Activated T-cell treated with anti-CD3 and anti-CD28 coated beads, Interleukin-2, amount 50 U/mL, for 48 hours (primary cell): ENCODE data around the gene GPRIN1.
A peak's percentile ranks its signal among the peaks of the same experiment; 100 is the strongest.
"Not testable (repeated sequence)": the region's sequence is repeated elsewhere in the genome, so short reads cannot be mapped to it uniquely, and the experiment has no call there.

Source experiments
- DNase-seq, 2 experiments: peaks; one replicate each; pipeline ENCODE4 v3.0.0-alpha.2; 2020

GPRIN1 gene

GRCh38 chr5:176621661-176622079 is 11.7 kb upstream of the GPRIN1 start:
- no peak for DNase-seq

GRCh38 chr5:176620333-176620981 is 10.5 kb upstream of the GPRIN1 start:
- no peak for DNase-seq

GRCh38 chr5:176619569-176620332 is 9.8 kb upstream of the GPRIN1 start:
- DNase-seq: no peak

- DNase-seq: peak; percentile 88 to 91
These were observed 9.2 kb upstream of the GPRIN1 start for GRCh38 chr5:176619203-176619568.

GRCh38 chr5:176618783-176619182 is 8.8 kb upstream of the GPRIN1 start:
- DNase-seq: no peak

- DNase-seq: no peak
These were observed 6.6 kb upstream of the GPRIN1 start for GRCh38 chr5:176616511-176616910.

GRCh38 chr5:176614805-176615478 is 5.0 kb upstream of the GPRIN1 start:
- DNase-seq: no peak

- no peak for DNase-seq
These were observed 2.9 kb upstream of the GPRIN1 start for GRCh38 chr5:176612855-176613254.

- no peak for DNase-seq
These were observed 2.1 kb upstream of the GPRIN1 start for GRCh38 chr5:176612008-176612407.

- DNase-seq: peak; percentile 69 to 75
These were observed 1.5 kb upstream of the GPRIN1 start for GRCh38 chr5:176611435-176611834.

- DNase-seq: no peak
These were observed 448 bp upstream of the GPRIN1 start for GRCh38 chr5:176610435-176610773.

- peak; percentile 41 to 55 for DNase-seq
These were observed 826 bp downstream of the GPRIN1 start for GRCh38 chr5:176608937-176609723.

- no peak for DNase-seq
These were observed 1.7 kb downstream of the GPRIN1 start for GRCh38 chr5:176608142-176608705.

GRCh38 chr5:176606875-176607274 is 3.1 kb downstream of the GPRIN1 start:
- DNase-seq: no peak

- no peak for DNase-seq
These were observed 3.9 kb downstream of the GPRIN1 start for GRCh38 chr5:176606032-176606431.

GRCh38 chr5:176603091-176603490 is 6.9 kb downstream of the GPRIN1 start:
- DNase-seq: no peak

GRCh38 chr5:176601901-176602482 is 8.0 kb downstream of the GPRIN1 start:
- DNase-seq: no peak

- not testable (repeated sequence) for DNase-seq
These were observed 10.1 kb downstream of the GPRIN1 start for GRCh38 chr5:176599749-176600430.

GRCh38 chr5:176597417-176598389 is 12.3 kb downstream of the GPRIN1 start:
- DNase-seq: peak; percentile 39 to 43

GRCh38 chr5:176596689-176597416 is 13.1 kb downstream of the GPRIN1 start:
- peak; percentile 76 to 80 for DNase-seq
